Left renal pelvis (tissue), 4 donors: Measurements from ENCODE around the gene SLC27A1. TPM values are rescaled to one million over a fixed set of nuclear protein-coding genes. Genes with fewer than 3 reads are reported as not detected.

ENCODE experiments used
- DNase-seq, 4 donors: peaks; one replicate each; pipeline ENCODE4 v3.0.0-alpha.2; 2013; ENCODE audit warnings: low read depth in 4 of 4, low spot score in 3 of 4
- polyA plus RNA-seq, 4 donors: library from polyadenylated mRNA; unstranded; fragments of 120-200 nt; gene quantifications; one replicate each; pipeline ENCODE4 v1.2.1, GENCODE V29; 2013; ENCODE audit not compliant: insufficient read length in 4 of 4

SLC27A1 gene
- polyA plus RNA-seq, 4 donors = 11.0 to 22.6 (median 14.5) TPM

DNA sequence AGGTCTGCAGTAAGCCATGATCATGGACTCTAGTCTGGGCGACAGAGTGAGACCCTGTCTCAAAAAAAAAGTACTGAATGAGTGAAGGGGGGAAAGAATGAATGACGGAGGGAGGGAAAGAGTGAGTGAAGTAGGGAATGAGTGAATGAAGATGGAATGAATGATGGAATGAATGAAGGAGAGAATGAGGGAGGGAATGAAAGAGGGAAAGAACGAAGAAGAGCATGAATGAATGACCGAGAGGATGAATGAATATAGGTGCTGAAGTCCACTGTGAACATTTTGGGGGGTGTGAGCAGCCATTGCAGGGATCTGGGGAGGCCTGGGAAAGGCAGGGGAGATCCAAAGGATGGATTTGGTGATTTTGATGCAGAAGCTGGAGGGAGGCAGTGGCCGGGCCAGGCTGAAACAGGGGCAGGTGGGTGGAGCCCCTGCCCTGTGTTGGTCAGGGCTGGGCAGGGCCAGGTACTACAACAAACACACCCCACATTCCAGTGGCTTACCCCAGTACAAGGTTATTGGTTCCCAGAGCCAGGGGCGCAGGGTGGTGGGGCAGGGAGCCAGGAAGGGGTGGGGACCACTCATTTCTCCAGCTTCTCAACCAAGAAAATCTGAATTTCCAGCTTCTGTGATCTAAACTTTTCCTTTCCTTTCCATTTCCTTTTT is 14.3 kb downstream of the SLC27A1 start:
- DNase-seq = no peak

DNA sequence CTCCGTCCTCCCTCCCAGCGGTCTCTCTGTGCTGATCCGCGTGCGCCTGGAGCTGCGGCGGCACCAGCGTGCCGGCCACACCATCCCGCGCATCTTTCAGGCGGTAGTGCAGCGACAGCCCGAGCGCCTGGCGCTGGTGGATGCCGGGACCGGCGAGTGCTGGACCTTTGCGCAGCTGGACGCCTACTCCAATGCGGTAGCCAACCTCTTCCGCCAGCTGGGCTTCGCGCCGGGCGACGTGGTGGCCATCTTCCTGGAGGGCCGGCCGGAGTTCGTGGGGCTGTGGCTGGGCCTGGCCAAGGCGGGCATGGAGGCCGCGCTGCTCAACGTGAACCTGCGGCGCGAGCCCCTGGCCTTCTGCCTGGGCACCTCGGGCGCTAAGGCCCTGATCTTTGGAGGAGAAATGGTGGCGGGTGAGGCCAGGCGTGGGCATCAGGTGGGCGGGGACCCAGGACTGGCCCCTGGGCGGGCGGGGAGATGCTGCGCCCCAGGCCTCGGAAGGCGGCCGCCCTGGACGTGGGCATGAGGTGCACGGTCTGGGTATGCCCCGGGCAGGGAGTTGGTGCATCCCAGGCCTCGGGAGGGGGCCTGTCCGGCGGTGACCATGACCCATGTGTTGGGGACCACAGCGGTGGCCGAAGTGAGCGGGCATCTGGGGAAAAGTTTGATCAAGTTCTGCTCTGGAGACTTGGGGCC is 16.4 kb downstream of the SLC27A1 start:
- DNase-seq = no peak

DNA sequence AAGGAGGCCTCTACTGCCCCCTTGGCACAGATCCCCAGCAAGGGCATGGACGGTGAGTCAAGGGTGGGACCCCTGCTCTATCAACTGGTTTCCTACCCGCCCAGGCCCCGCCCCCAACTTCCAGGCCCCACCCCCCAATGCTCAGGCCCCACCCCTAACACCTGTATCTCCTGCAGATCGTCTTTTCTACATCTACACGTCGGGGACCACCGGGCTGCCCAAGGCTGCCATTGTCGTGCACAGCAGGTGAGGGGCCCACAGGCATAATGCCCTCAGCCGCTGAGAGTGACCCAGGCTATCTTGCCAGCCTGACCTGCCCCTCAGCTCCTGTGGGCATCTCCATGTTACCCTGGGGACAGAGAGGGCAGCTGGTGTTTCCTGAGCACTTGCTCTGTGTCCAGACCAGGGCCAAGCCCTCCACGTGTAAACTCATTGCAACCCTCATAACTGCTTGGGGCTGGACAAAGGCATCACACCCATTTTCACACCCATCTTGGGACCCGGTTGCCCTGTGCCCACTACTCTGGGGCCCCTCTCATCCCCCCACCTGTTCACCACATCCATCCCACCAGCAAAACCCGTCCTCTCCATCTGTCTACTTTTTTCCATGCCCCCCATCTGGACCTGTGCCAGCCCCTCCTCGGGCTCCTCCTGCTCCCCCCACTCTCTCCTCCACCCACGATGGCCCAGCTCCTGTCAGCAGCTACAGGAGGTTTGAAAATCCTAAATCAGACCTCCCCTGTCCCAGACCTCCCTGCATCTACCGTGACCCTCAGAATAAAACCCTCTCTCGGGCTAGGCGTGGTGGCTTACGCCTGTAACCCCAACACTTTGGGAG is 17.2 kb downstream of the SLC27A1 start:
- DNase-seq = no peak

DNA sequence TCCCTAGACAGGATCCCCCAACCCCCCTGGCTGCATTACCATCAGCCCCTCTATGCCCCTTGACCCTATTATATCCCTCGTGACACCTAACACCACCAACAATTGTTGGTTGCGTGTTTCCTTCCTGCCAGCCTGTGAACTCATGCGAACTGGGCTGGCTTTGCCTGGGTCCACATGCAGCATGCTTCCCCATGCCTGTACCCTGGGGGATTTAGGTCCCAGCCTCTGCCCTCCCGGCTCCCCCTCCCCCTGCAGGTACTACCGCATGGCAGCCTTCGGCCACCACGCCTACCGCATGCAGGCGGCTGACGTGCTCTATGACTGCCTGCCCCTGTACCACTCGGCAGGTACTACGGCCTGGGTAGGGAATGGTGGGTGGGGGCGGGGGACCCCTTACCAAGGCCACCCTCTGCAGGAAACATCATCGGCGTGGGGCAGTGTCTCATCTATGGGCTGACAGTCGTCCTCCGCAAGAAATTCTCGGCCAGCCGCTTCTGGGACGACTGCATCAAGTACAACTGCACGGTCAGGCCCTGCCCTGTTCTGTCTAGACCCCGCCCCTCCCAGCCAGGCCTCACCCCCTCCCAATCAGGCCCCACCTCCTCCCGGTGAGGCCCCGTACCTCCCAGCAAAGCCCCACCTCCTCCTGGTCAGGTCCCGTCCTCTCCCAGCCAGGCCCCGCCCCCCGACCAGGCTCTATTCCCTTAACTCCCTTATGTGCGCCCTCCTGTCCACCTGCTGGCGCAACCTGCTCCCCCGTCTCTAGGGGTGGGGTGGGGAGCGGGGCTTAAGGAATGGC is 18.5 kb downstream of the SLC27A1 start:
- peak in 2 of 4 donors; percentile 42 to 65 for DNase-seq

DNA sequence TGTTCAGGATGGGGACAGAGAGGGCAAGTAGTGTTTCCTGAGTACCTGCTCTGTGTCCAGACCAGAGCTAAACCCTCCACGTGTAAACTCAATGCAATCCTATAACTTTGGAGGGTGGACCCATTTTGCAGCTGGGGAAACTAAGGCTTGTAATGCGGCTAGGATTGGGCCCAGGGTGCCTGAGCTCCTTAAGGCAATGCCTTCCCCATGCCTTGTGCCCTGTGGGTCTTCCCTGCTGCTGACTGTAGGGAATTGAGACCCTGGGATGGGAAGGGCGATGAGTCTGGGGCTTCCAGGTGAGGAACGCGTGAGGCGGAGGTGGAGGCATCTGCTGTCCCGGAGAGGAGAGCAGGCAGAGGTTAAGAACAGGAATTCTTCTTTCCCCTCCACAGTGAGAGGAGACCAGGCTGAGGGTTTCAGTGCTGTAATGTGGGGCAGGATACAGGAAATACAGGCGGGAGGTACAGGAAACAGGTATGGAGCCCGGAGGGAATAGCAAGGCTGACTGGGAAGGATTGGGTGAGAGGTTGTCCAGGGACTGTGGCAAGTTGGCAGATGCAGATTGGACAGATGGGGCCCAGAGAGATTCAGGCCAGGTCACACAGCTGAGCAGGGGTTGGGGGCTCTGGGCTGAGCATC is 19.2 kb downstream of the SLC27A1 start:
- no peak for DNase-seq

DNA sequence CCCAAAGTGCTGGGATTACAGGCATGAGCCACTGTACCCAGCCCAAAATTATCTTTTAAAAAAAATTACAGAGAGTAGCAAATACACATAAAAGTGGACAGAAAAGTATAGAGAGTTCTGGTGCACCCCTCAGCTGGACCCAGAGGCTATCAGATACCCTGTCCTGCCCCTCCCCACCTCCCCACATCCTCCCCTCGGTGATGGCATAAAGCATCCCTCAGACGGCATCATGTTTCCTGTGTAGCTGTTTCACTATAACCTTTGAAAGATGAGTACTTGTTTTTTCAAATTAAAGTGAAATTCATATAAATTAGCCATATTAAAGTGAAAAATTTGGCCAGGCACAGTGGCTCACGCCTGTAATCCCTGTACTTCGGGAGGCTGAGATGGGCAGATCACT is 20.1 kb downstream of the SLC27A1 start:
- no peak for DNase-seq

DNA sequence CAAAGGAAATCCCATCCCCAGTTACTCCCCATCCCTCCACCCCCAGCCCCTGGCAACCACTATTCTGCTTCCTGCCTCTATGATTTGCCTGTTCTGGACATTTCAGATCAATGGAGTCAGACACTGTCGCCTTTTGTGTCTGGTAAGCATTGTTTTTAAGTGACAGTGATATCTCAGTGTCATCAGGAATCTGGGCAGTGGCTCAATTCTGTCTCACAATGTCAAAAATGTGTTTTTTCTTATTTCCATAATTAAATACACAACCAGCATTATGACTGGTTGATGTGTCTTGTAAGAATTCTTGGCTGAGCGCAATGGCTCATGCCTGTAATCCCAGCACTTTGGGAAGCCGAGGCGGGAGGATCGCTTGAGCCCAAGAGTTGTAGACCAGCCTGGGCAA is 21.0 kb downstream of the SLC27A1 start:
- DNase-seq = no peak

DNA sequence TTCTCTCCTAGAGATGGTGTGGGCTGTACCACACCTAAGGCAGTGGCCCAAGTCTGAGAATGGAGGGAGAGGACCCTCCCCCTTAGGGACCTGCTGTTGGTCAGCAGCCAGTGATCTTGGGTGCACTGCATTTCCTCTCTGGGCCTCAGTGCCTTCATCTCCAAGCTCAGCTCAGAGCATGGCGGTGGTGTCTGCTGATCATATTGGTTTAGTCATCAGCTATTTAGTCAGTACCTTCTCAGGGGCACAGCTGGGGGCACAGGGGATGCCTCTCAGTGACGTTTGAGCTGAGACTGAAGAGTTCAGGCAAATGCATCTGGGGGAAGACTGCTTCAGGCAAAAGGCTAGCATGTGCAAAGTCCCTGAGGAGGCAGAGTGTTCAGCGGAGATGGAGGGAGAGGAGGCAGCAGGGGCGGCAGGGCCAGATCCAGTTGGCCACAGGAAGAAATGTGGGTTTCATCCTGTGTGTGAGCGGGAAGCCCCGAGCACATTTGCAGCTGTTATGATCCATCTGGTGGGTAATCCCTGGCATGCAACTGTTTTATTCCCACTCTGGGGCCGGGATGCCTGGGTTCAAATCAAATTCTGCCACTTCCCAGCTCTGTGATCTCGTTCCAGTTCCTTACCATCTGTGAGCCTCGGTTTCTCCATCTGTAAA is 25.4 kb downstream of the SLC27A1 start:
- no peak for DNase-seq

DNA sequence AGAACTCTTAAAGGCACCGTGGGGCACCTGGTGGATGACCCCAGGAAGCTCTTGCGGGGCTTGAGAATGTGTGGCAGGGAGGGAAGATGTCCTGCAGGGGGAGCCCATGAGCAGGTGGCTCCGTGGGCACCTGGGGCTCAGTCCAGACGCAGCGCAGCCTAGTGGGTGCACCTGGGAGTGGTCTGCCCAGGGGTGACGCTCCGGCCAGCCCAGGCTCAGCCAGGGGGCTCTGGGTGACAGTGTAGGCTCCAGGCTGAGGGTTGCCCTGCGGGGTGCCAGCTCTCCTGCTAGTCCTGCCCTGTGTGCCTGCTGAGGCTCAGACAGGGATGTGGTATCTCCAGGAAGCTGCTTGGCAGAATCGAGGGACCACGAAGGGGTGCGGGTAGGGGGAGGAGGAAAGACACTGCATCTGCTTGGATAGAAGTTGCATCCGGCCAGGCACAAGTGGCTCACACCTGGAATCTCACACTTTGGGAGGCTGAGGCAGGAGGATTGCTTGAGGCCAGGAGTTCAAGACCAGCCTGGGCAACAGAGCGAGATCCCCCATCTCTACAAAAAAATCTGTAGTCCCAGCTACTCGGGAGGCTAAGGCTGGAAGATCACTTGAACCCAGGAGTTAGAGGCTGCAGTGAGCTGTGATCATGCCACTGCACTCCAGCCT is 26.1 kb downstream of the SLC27A1 start:
- DNase-seq = no peak

DNA sequence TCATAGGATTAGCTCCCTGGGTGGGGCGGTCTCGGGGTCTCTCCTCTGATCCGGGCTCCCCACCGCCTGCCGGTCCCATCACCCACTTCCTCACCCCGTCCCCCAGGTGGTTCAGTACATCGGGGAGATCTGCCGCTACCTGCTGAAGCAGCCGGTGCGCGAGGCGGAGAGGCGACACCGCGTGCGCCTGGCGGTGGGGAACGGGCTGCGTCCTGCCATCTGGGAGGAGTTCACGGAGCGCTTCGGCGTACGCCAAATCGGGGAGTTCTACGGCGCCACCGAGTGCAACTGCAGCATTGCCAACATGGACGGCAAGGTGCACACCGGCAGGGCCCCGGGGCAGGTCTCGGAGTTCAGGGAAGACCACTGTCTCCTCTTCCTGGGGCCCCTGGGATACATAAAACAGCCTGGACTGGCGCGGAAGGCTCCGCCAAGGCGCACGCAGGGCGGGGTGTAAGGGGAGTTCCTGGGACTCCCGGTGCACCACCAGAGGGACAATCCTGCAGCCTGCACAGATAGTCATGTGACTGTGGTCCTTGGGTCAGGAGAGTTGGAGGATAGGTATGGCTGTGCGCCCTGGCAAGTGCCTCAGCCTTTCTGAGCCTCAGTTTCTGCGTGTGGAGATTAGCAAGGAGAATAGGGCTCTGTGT is 26.9 kb downstream of the SLC27A1 start:
- DNase-seq = no peak

DNA sequence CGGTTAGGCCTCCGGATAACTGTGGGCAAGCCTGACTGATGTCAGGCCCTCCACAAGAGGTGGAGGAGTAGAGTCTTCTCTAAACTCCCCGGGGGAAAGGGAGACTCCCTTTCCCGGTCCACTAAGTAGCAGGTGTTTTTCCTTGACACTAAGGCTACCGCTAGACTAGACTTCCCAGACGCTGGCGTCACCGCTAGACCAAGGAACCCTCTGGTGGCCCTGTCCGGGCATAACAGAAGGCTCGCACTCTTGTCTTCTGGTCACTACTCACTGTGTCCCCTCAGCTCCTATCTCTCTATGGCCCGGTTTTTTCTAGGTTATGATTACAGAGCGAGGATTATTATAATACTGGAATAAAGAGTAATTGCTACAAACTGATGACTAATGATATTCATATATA is 28.7 kb downstream of the SLC27A1 start:
- DNase-seq = peak in 1 of 4 donors; percentile 57

DNA sequence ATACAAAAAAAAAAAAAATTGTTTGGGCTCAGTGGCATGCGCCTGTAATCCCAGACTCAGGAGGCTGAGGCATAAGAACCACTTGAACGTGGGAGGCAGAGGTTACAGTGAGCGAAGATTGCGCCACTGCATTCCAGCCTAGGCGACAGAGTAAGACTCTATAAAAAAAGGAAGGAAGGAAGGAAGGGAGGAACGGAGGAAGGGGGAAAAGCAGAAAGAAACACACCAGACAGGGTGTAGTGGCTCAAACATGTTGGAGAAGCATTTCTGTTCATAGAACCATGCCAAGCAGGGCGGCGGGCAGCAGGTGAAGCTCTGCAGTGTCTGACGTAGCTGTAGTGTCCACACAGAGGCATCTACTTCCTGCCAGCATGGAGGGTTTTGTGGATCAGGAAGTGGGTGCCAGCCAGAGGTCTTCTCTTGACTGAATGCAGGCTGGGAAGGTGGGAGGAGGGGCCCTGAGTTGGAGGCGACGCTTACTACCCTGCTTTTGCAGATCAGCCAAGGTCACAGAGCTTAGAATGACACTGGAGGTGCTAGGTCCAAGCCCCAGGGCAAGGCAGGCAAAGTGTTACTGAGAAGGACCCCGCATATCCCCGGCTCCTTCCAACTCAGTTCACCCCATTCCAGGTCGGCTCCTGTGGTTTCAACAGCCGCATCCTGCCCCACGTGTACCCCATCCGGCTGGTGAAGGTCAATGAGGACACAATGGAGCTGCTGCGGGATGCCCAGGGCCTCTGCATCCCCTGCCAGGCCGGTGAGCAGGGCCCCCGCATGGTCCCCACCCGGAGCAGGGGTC is 29.5 kb downstream of the SLC27A1 start:
- DNase-seq = no peak

DNA sequence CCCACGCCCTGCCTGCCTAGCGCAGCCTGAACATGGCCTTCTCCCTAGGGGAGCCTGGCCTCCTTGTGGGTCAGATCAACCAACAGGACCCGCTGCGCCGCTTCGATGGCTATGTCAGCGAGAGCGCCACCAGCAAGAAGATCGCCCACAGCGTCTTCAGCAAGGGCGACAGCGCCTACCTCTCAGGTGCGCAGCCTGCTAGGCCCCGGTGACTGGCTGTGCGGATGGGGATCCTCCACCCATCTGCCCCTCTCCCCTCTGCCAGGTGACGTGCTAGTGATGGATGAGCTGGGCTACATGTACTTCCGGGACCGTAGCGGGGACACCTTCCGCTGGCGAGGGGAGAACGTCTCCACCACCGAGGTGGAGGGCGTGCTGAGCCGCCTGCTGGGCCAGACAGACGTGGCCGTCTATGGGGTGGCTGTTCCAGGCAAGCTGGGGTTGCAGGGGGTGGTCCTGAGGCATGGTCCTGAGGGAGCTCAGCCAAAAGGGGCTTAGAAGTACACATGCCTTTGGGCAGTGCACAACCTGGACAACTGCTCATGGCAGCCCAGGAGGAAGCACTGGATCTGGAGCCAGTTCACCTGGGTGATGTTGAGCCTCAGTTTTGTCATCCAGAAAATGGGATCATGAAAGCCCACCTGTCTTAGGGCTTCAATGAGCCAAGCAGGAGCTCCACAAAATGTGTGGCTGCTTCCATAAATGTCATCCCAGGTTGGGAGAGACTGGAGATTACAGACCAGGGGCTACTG is 30.3 kb downstream of the SLC27A1 start:
- DNase-seq = no peak

DNA sequence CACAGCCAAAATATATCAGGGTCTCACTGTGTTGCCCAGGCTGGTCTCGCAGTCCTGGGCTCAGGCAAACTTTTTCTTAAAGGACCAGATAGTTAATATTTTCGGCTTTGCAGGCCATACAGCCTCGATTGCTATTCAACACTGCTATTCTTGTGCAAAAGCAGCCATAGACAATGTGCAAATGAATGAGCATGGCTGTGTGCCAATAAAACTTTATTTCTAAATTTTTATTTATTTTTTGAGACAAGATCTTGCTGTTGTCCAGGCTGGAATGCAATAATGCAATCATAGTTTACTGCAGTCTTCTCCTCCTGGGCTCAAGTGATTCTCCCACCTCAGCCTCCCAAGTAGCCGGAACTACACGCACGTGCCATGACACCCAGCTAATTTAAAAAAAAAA is 32.9 kb downstream of the SLC27A1 start:
- DNase-seq = no peak

DNA sequence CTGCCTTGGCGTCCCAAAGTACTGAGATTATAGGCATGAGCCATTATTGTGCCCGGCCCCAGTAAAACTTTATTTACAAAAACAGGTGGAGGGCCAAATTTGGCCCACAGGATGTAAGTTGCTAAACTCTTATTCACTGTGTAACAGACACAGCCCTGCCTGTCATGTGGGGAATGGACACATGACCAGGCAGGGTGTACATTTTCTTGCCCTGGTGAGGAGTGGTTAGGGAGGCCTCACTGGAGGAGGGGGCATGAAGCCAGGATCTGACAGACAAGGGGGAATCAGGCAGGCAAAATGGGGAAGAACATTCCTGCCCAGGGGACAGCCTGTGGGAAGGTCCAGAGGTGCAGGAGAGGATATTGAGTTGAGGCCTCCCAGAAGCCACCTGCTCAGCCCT is 33.7 kb downstream of the SLC27A1 start:
- no peak for DNase-seq

DNA sequence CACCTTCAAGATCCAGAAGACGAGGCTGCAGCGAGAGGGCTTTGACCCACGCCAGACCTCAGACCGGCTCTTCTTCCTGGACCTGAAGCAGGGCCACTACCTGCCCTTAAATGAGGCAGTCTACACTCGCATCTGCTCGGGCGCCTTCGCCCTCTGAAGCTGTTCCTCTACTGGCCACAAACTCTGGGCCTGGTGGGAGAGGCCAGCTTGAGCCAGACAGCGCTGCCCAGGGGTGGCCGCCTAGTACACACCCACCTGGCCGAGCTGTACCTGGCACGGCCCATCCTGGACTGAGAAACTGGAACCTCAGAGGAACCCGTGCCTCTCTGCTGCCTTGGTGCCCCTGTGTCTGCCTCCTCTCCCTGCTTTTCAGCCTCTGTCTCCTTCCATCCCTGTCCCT is 34.1 kb downstream of the SLC27A1 start:
- DNase-seq = no peak

DNA sequence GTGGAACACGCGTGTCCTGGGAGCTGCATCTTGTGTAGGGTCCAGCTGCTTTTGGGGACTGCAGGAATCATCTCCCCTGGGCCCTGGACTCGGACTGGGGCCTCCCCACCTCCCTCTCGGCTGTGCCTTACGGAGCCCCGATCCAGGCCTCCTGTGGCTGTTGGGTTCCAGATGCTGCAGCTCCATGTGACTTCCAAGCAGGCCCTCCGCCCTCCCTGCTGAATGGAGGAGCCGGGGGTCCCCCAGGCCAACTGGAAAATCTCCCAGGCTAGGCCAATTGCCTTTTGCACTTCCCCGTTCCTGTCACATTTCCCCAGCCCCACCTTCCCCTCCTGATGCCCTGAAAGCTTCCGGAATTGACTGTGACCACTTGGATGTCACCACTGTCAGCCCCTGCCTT is 34.9 kb downstream of the SLC27A1 start:
- DNase-seq = no peak
